ENCODE results near the gene RBPMS2. TPM values are rescaled to one million over a fixed set of nuclear protein-coding genes. Genes with fewer than 3 reads are reported as not detected.

The RBPMS2 gene
- total and polyA plus RNA-seq, 2 donors (not counting 3 experiments of a cell fraction or from before 2014, with no cell fraction given): 2.3 to 7.8 TPM

DNA sequence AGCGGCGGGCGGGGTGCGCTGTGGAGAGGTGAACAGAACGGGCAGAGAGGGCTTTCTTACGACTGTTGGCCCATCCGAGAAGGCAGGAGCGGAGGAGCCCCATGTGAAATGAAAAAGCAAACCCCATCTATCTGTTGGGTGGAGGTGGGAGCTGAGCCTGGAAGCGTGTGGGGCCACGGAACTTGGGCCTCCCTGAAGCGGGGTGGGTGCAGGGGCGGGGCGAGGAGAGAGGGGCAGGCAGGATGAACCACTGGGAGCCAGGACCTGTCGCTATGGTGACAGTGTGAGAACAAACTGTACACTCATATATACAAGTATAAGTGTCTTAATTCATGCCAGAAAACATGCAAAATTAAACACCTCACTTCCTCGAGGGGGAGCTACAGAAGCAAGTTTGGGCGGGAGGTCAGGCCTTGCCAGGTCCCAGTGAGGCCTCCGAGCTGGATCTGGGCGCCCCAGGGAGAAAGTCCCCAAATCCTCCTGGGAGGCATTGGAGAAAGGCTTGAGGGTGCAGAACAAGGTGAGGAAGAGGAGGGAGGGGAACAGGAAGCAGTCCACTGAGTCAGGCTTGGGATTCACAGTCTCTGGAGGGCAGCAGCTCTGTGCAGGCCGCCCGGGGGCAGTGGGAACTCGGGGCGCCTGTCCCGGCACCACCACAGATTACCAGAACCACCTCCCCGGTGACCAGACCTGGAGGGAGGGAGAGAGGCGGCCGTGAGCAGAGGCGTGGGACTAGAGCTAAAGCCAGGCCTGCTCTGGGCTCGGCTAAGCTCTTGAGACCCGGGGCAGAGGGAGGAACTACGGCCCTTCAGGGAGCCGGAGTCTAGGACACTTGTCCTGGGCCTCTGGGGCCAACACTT lies 34.8 kb downstream of the RBPMS2 start:
- Histone ChIP-seq H3K27ac (ENCODE audit: insufficient read depth, low read depth, low read length) (no peak overlapping the region), H3K36me3 (ENCODE audit: control insufficient read depth in 2 of 2, extremely low read depth in 1 of 2, insufficient read depth in 2 of 2, low read length in 2 of 2) (no peaks in the 10 kb centered on the region), H3K79me2 (ENCODE audit: control insufficient read depth, insufficient read depth, low read length) (no peaks in the 10 kb centered on the region), H3K27me3 (ENCODE audit: control insufficient read depth in 2 of 2, insufficient read depth in 2 of 2, low read length in 2 of 2) (no peaks in the 10 kb centered on the region), H3K4me2 (ENCODE audit: insufficient read depth, low read length) (no peak overlapping the region), H3K4me3 (replicated peaks in 1 of 3; ENCODE audit: insufficient read depth in 1 of 3, low read depth in 1 of 3, low read length in 3 of 3) (no peak overlapping the region), H3K9me1 (replicated peaks; ENCODE audit: control insufficient read depth, extremely low read depth, insufficient read depth, low read length) (no peaks in the 10 kb centered on the region), H3K4me1 (ENCODE audit: control insufficient read depth, extremely low read depth, insufficient read depth, low read length) (no peaks in the 10 kb centered on the region), H4K20me1 (replicated peaks; ENCODE audit: control insufficient read depth, extremely low read depth, insufficient read depth, low read length) (no peaks in the 10 kb centered on the region), H3K9ac (replicated peaks; ENCODE audit: extremely low read depth, insufficient read depth, low read length) (no peak overlapping the region), H3K9me3 (replicated peaks; ENCODE audit: control insufficient read depth, insufficient read depth, low read length) (no peaks in the 10 kb centered on the region), H2AFZ (ENCODE audit: low read depth, low read length) (no peak overlapping the region)
- FAIRE-seq (no peak), DNase-seq (ENCODE audit: low read depth, low spot score) (no peak)
- dilution Hi-C loops (cut with MboI; ENCODE audit: extremely low pct_ligation_motif_present, low sequenced_read_pairs) (no loop called here), intact Hi-C loops (cut with micrococcal nuclease) (no loop called here)
- POLR2A ChIA-PET: no interaction called here
- BruUV-seq (replicated peaks): no TSS peak
- TF ChIP-seq MYC (IDR thresholded peaks at IDR 0.05; ENCODE audit: low read depth, low read length) (no peak), POLR2AphosphoS5 (IDR thresholded peaks at IDR 0.05; ENCODE audit: insufficient read depth, low read depth, low read length) (no peak), GATA2 (IDR thresholded peaks at IDR 0.05; ENCODE audit: insufficient read depth, insufficient read length, low read depth, low read length) (no peak), POLR2A (IDR thresholded peaks at IDR 0.05; ENCODE audit: low read depth, low read length) (no peak), FOS (IDR thresholded peaks at IDR 0.05; ENCODE audit: borderline replicate concordance, insufficient read depth, low read length) (no peak), JUN (IDR thresholded peaks at IDR 0.05; ENCODE audit: borderline replicate concordance, insufficient read depth, insufficient read length, low read depth) (no peak), EZH2 (IDR thresholded peaks at IDR 0.05; ENCODE audit: borderline replicate concordance, low read depth, low read length, severe bottlenecking) (no peak)
- TF ChIP-seq, protein P1, sequence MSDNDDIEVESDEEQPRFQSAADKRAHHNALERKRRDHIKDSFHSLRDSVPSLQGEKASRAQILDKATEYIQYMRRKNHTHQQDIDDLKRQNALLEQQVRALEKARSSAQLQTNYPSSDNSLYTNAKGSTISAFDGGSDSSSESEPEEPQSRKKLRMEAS (IDR thresholded peaks at IDR 0.05; ENCODE audit: insufficient read depth, insufficient read length): no peak
- TF ChIP-seq, protein P2, sequence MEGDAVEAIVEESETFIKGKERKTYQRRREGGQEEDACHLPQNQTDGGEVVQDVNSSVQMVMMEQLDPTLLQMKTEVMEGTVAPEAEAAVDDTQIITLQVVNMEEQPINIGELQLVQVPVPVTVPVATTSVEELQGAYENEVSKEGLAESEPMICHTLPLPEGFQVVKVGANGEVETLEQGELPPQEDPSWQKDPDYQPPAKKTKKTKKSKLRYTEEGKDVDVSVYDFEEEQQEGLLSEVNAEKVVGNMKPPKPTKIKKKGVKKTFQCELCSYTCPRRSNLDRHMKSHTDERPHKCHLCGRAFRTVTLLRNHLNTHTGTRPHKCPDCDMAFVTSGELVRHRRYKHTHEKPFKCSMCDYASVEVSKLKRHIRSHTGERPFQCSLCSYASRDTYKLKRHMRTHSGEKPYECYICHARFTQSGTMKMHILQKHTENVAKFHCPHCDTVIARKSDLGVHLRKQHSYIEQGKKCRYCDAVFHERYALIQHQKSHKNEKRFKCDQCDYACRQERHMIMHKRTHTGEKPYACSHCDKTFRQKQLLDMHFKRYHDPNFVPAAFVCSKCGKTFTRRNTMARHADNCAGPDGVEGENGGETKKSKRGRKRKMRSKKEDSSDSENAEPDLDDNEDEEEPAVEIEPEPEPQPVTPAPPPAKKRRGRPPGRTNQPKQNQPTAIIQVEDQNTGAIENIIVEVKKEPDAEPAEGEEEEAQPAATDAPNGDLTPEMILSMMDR (IDR thresholded peaks at IDR 0.05; ENCODE audit: extremely low read depth in 1 of 2, insufficient read depth in 1 of 2, low read depth in 1 of 2, low read length in 2 of 2): no peak
- CTCF ChIA-PET: interaction anchor here (1.0 to 4.1 kb wide), 4 partner anchors 9 to 165 kb away, joined by 3 to 25 read pairs (median 4); no protein-coding TSS in a partner anchor

Data from endothelial cell of umbilical vein (primary cell).